Hematopoietic multipotent progenitor cell (in vitro differentiated cells): ENCODE results near the gene EFHC1. TPM values are rescaled to one million over a fixed set of nuclear protein-coding genes. Genes with fewer than 3 reads are reported as not detected.

Experiments
- DNase-seq, 3 donors: peaks; one replicate each; pipeline ENCODE4 v3.0.0-alpha.2; 2011 to 2015; ENCODE audit warnings: low read depth in 2 of 3, low spot score in 2 of 3
- total RNA-seq: library from RNA; depleted of rRNA; stranded (reverse); fragments of >200 nt; gene quantifications from one replicate; pipeline ENCODE4 v1.2.3, GENCODE V29; 2012

EFHC1 gene
- total RNA-seq, 1 donor = 33.7 TPM

DNA sequence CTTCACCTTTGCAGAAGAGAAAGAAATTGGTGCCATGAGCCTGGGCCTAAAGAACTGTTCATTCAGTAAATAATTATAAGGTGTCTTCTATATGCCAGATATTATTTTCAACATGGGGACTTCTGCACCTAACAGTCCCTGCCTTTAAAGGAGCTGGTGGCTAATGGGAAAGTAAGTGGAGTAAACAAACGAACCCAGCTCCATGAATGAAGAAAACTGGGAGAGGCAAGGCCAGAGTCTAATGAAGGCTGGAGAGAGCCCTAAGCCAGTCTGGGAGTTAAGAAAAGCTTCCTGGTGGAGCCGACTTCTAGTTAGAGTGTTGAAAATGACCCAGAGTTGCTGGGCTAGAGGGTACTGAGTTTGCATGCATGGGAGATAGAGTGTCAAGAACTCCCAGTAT, 24.2 kb upstream of the EFHC1 start:
- DNase-seq = no peak

GRCh38 chr6:52399511-52400312, 20.4 kb upstream of the EFHC1 start:
- peak in 1 of 3 donors; percentile 58 for DNase-seq

DNA sequence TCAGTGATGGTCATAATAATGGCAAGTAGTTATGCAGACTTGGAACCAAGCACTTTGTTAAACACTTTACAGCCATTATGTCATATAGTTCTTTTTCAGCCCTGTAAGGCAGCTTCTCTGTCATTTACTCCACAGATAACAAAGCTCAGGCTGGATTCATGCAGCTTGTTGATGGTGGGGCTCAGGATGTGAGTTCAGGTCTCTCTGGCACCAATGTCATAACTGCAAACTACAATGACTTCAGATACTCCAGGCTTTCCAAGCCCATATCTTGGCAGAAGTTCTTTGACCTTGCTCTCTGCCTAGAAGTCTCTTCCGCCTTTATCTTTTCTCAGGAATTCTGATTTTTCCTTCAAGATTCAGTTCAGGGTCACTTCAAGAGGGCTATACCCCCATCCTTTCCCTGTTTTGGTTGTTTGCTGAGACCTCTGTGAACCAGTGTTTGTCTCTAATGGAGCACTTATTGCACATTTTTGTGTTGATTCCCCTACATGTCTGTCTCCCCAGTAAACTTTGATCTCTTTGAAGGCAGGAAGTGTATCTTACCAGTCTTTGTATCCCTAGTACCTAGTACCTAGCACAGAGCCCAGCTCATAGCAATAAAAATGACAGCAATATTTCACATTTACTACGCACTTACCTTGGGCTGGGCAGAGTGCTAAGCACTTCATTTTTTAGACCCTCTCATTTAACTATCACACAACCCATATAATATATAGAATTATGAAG, 19.7 kb upstream of the EFHC1 start:
- no peak for DNase-seq

DNA sequence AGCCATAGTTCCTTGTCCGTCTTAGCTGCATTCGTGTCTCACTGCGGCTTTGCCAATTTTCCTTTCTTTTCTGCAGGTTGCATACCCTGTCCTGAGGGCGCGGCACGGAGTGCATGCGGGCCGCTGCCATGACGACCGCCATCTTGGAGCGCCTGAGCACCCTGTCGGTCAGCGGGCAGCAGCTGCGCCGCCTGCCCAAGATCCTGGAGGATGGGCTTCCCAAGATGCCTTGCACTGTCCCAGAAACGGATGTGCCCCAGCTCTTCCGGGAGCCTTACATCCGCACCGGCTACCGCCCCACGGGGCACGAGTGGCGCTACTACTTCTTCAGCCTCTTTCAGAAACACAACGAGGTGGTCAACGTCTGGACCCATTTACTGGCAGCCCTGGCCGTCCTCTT, 17.1 kb upstream of the EFHC1 start:
- no peak for DNase-seq

GRCh38 chr6:52403627-52404026, 16.5 kb upstream of the EFHC1 start:
- DNase-seq = no peak

- no peak for DNase-seq
Observed at GRCh38 chr6:52405243-52405642, 14.9 kb upstream of the EFHC1 start.

- peak in 2 of 3 donors; percentile 63 to 77 for DNase-seq
Observed at GRCh38 chr6:52407467-52407866, 12.7 kb upstream of the EFHC1 start.

DNA sequence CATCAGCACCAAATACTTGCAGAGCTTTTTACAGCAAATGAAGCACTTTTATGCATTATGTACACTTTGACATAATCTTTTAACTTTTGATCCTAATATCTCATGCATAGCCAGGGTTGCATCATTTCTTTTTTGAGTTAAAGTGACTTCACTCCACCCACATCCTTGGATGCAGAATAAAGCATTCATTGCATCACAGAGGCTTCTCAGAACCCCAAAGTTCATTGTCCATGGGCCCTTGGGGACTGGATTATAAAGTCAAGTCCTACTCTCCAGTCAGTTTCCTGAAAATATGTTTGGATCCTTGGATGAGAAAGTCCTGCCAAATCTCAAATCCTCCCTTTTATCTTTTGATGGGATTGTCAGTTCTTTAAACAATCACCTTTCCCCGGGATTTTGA, 10.6 kb upstream of the EFHC1 start:
- DNase-seq = no peak

- no peak for DNase-seq
Observed at GRCh38 chr6:52410979-52411378, 9.2 kb upstream of the EFHC1 start.

- no peak for DNase-seq
Observed at GRCh38 chr6:52411911-52412310, 8.2 kb upstream of the EFHC1 start.

- DNase-seq = no peak
Observed at GRCh38 chr6:52415333-52415732, 4.8 kb upstream of the EFHC1 start.

DNA sequence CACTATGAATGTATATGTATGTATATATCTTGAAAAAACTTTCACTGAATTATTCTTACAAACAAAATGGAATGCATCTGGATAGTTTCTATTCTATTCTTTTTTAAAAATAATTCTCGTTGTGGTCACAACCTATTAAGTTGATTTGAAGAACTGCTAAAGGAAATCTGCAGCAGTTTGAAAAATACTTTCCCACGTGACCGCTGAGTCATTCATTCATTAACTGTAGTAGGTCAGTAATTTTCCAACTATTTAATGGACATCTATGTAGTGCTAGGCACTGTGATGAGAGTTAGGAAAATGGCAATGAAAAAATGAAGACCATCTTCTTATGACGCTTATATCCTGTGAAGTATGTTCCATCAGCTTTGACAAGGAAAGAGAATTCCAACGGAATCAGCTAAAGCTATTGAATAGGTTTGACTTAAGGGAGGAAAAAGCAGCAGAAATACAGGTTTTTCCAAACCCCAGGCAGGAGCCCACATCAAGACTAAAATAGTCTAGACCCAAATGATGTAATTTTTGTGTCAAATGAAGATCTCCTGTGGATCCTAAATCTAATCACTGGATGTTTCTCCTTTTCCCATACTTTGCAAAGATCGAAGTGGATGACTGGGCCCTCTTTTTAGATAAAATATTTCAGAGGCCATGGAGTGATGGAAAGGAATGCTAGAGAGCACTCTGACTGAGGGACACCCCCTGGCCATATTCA, 4.1 kb upstream of the EFHC1 start:
- peak in 1 of 3 donors; percentile 41 for DNase-seq

DNA sequence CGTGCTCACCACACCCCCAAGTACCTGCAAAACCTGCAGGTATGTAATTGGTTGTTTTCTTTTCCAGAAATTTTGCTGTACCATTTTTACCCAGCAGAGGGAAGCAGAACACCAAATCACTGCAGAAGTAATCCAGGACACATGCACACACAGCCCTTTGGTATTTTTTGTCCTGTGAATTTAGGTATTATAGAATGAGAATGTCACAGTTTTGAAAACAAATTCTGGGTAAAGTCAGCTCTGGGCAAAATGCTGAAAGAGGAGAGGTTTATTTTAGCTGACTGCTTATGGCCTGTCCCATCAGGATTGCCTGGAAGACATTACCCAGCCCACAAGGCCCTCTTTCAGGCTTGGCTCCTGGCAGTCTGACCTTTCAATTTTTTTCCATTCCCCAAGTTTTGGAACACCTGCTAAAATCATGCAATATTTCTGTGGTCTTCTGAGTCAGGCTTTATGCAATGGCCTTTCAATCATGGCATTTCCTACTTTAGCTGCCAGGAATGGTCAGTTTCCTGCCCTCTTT, 3.5 kb upstream of the EFHC1 start:
- DNase-seq = peak; percentile 33 to 81 (median 57)

- no peak for DNase-seq
Observed at GRCh38 chr6:52417675-52418111, 2.4 kb upstream of the EFHC1 start.

GRCh38 chr6:52418606-52419005, 1.5 kb upstream of the EFHC1 start:
- DNase-seq = no peak

DNA sequence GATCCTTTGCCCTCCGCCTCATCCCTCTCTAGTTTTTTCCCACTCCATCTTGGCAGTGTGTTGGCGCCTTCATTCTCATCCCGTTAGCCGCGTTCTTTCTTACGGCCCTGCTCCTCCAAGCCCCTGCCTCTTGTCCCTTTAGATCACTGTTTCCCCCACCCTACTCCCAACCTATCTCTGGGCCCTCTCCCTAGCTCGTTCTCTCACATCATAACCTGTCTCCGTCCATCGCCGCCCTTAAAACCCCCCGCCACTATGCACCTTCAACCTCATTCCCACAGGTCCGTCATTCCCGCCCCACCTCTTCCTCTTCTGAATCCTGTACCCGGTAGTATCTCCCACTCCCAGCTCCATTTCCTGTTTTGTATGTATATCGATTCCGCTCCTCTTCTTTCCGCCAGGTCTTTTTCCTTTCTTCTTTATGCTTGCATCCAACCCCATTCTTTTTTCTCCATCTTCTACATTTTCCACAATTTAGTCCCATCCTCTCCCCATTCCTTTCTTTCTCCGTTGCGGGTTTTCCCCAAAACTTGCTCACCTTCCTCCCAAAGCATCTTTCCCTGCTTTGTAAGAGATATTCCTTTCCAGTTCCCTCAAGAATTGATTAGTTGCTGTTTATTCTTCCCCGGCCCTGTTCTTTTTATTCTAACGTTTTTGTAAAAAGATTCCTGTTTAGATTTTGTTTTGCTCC, 671 bp downstream of the EFHC1 start:
- DNase-seq = no peak

DNA sequence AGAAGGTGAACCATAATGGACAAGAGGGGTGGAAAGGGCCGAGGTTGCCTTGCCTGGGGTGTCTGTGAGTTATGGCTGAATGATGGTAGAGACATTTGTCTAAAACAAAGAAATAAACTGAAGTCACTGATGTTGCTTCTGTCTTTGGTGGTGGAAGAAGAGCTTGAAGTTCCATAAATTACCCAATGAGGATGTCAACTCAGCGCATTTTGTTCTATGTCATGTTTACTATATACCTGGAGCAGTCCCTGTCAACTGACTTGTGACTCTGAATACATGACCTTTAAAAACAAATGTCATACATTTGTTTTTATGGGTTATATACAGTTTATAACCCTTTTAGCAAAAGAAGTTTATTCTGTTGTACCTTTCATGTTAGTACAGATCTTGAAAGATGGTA, 2.0 kb downstream of the EFHC1 start:
- no peak for DNase-seq

DNA sequence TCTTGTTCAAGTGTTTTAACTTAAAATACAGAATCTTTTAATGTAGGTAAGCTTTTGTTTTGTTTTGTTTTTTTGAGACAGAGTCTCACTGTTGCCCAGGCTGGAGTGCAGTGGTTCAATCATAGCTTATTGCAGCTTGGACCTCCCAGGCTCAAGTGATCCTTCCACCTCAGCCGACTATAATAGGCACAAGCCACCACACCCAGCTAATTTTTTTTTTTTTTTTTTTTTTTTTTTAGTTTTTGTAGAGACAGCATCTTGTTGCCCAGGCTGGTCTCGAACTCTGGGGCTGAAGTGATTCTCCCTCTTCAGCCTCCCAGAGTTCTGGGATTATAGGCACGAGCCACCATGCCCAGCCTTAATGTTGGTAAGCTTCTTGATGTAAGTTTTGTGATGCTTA, 3.3 kb downstream of the EFHC1 start:
- DNase-seq = no peak

DNA sequence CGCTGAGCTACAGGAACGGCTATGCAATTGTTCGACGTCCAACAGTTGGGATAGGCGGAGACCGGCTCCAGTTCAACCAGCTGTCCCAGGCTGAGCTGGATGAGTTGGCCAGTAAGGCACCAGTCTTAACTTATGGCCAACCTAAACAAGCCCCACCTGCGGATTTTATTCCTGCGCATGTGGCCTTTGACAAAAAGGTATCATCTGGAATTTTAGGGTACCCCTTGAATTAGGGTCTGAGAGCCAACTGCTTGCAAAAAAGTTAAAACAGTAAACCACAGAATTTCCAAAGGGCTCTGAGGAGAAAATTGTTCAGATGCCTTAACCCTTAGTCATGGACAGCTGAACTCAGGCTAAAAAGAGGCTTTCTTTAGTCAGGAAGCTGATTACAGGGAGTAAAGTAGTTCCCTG, 3.8 kb downstream of the EFHC1 start:
- no peak for DNase-seq

DNA sequence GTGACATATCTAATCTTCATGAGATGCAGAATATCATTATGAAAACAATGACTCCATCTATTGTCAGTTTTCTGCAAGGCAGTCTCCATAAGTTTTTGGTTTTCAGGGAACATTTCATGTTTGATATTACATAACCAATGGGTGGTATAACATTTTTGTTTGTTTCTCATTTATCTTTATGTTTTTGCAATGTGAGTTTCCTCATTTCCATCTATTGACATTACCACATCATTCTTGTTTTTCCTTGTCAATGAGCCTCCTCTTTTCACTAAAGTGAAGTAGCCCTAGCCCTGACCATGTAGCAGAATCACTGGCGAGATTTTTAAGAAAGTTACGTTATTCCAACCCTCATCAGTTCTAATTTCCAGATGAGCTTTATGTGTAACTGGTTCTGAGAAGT, 4.4 kb downstream of the EFHC1 start:
- no peak for DNase-seq

GRCh38 chr6:52426667-52427066, 6.5 kb downstream of the EFHC1 start:
- no peak for DNase-seq
